ENCODE results near the gene TSPEAR.

GRCh38 chr21:44551340-44551961 is 159.9 kb downstream of the TSPEAR start, which contains the start of gene KRTAP10-2:
- TF ChIP-seq CTCF (IDR thresholded peaks at IDR 0.05) = no peak
- TF ChIP-seq POLR2A (IDR thresholded peaks at IDR 0.05) = no peak
